Cardiac fibroblast (primary cell): ENCODE results near the gene TTC38.

Experiments
- DNase-seq, 2 donors: peaks; one replicate each; pipeline versions ENCODE4 v3.0.0 to v3.0.0-alpha.2; 2010; ENCODE audit warnings: low read depth in 2 of 2
- H3K4me3 ChIP-seq, 2 donors: replicated peaks in 1 of 2; 1 replicate in 1 of 2; 2 replicates in 1 of 2; pipeline ENCODE4 v1.5.1; 2011; ENCODE audit warnings: low read depth in 2 of 2, low read length in 2 of 2, mild to moderate bottlenecking in 2 of 2, moderate library complexity in 1 of 2
- CTCF ChIP-seq: IDR thresholded peaks from one replicate; pipeline ENCODE4 v1.5.1; 2011; ENCODE audit warnings: low read depth, mild to moderate bottlenecking, low read length, inconsistent platforms

TTC38 gene

GRCh38 chr22:46319319-46319718 is 51.5 kb downstream of the TTC38 start:
- no peak for DNase-seq
- H3K4me3 ChIP-seq, result no peak overlapping the region
- TF ChIP-seq CTCF, result no peak

GRCh38 chr22:46320166-46320710 is 52.4 kb downstream of the TTC38 start:
- TF ChIP-seq CTCF, result no peak
- H3K4me3 ChIP-seq, result no peak overlapping the region
- DNase-seq, result no peak

- no peak overlapping the region for H3K4me3 ChIP-seq
- no peak for TF ChIP-seq CTCF
- DNase-seq, result no peak
These were observed 53.0 kb downstream of the TTC38 start for GRCh38 chr22:46320716-46321386.

GRCh38 chr22:46322711-46323110 is 54.9 kb downstream of the TTC38 start:
- DNase-seq, result no peak
- no peak for TF ChIP-seq CTCF
- H3K4me3 ChIP-seq, result no peak overlapping the region

GRCh38 chr22:46323162-46323561 is 55.4 kb downstream of the TTC38 start:
- no peak for DNase-seq
- H3K4me3 ChIP-seq, result no peak overlapping the region
- TF ChIP-seq CTCF, result no peak

GRCh38 chr22:46326066-46326680 is 58.4 kb downstream of the TTC38 start:
- TF ChIP-seq CTCF, result no peak
- DNase-seq, result no peak
- H3K4me3 ChIP-seq, result no peak overlapping the region
